ENCODE data around the gene GYS1.

Gene GYS1

GRCh38 chr19:49017666-49018351, 24.7 kb upstream of the GYS1 start:
- peak; percentile 19 for DNase-seq

- no peak for DNase-seq
These were observed 24.0 kb upstream of the GYS1 start, which contains the start of gene LHB for GRCh38 chr19:49017041-49017665. LHB (minus strand) TSS chr19:49017091; CDS start chr19:49017081, 10 bp downstream.

DNA sequence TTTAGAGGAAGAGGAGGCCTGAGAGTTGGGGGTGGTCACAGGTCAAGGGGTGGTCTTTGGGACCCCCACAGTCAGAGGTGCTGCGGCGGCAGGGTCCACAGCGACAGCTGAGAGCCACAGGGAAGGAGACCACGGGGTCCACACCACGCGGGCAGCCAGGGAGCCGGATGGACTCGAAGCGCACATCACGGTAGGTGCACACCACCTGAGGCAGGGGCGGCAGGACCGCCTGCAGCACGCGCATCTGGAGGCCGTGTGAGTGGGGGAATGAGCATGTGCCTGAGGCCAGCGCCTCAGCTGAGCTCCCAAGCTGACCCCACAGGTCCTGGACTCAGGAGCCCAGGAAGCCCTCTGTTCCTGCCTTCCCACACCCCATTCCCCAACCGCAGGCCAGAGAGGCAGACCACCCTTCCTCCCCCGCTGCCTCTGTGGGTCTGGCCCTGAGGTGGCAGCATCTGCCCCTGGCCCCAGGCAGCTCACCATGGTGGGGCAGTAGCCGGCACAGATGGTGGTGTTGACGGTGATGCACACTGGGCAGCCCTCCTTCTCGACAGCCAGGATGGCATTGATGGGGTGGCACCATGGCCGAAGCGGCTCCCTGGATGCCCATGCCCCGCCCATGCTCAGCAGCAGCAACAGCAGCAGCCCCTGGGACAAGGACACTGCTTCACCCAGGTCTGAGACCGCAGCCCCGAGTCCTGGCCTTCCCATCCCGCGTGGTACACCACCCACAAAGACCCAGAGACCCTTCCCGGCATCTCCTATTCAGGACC, 23.1 kb upstream of the GYS1 start:
- DNase-seq: no peak

DNA sequence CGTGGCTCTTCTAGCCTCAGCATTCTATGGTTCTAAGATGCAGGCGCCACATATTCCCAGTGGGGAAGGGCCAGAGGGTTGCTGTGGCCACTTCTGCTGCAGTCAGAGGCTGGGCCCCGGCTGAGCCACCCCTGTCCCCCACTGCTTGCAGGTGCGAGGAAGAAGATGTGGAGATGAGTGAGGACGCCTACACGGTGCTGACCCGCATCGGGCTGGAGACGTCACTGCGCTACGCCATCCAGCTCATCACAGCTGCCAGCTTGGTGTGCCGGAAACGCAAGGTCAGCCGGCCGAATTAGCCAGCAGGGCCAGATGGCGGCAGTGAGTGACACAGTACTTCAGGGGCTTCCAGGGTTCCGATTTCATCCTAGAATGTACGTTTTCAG, 21.8 kb upstream of the GYS1 start:
- DNase-seq: no peak

- no peak for DNase-seq
These were observed 21.2 kb upstream of the GYS1 start for GRCh38 chr19:49014123-49014869.

GRCh38 chr19:49011194-49011593, 18.1 kb upstream of the GYS1 start:
- DNase-seq: no peak

DNA sequence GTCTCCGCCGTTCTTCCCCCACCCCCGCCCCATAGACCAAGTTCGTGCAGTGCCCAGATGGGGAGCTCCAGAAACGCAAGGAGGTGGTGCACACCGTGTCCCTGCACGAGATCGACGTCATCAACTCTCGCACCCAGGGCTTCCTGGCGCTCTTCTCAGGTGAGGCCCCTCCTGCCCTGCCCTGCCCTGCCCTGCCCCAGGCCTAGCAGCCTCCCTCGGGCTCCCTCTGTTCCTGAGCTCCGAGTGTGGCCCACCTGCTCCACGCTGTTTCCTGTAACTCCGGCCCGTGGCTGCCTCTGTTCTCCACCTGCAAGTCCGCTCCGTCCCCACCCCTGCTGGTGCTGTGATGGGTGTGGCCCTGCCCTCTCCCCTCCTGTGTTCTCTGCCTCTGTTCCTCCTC, 17.3 kb upstream of the GYS1 start:
- DNase-seq: no peak

GRCh38 chr19:49009828-49010227, 16.7 kb upstream of the GYS1 start:
- DNase-seq: no peak

DNA sequence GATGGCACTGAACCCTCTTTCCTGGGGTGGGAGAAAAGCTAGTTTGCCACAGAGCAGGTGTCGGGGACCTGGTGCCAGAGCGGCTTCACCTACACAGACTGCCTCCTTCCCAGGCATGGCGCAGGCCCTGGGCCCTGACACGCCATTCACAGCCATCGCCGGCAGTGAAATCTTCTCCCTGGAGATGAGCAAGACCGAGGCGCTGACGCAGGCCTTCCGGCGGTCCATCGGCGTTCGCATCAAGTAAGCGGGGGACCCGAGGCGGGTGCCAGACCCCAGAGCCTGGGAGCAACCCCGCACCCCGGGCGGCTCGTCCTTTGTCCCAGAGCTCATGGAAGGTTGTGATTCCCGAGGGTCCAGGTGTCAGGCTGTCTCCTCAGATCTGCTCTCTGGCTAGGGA, 13.8 kb upstream of the GYS1 start:
- DNase-seq: no peak

DNA sequence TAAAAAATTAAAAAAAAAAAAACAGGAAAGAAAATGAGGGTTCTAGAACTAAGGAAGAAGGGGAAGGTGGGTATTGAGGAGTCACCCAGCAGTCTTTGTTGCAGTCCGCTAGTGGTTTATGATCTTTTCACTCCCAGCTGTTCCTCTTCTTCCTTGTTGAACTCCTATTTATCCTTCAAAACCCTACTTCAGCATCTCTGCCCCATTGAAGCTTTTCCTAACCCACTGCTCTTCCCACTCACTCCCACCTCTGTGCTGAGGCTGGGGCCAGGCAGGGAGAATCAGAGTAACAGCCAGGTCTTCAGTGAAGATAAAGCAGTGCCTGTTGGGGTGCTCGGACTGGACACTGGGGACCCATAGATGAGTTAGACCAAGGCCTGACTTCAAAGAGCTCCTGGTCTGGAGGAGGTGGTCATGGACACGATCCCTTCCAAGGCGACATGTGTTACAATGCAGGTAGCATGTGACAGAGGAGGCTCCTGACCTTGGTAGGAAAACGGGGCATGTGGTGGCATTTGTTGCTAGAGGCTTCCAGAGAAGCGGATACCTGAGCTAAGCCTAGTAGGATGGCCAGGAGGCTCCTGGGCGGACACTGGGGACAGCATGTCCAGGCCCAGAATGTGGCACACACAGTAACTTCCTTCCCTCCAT, 12.0 kb upstream of the GYS1 start:
- no peak for DNase-seq

GRCh38 chr19:49004133-49004532, 11.0 kb upstream of the GYS1 start:
- DNase-seq: no peak

- no peak for DNase-seq
These were observed 6.6 kb upstream of the GYS1 start for GRCh38 chr19:48999481-49000325.

GRCh38 chr19:48997972-48998371, 4.9 kb upstream of the GYS1 start:
- DNase-seq: peak; percentile 19

- DNase-seq: no peak
These were observed 902 bp upstream of the GYS1 start for GRCh38 chr19:48994035-48994386.

DNA sequence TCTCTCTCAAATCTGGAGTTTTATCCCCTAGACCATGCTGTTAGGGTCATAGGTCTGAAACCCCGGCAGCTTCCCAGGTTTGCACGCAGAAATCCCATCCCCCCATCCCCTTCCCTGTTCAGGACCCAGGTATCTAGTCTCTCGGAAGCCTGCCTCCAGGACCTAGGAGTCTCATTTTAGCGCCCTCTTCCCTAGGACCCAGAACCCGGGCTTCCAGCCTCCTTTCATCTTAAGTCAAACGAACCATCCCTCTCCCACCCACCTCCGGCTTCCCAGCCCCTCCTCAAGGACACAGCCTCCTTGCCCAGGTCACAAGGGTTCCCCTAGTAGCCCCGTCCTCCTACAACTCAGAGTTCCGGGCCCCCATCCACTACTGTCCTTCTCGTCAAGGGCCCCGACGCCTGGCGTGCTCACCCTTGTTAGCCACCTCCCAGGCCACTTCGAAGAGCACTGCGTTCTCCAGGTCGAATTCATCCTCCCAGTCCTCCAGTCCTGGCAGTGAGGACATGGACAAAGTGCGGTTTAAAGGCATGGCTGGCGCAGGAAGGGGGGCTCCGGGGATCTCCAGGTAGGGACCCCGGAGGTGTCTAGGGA, 431 bp downstream of the GYS1 start:
- DNase-seq: no peak

DNA sequence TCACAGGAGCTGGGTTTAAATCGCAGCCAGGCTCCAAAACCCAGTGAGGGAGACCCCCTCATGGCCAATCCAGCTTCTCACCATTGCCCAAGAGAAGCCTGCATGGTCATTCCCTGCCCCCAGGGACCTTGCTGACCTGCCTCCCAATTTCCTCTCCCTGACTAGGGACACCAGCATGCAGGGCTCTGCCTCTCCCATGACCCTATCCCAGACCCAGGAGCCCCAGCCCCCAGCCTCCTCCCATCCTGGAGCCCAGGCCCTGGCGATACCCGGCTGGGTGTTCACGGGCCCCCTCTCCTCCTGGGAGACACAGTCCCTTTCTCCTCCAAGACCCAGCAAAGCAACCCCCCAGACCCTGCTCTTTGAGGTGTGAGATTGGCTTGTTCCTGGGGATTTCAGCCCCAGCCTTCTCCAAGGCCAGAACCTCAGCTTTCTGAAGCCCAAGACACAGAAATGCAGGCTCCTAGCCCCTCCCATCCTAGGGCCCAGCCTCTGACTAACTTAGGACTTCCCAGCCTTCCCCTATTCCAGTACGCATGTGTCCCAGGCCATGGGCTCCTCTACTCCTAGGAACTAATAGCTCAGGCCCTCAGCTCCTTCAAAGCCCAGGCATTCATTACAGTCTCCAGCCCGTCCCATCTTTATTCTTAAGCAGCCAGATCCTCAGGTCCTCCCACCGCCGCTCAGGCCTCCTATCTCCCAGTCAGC, 1.1 kb downstream of the GYS1 start:
- no peak for DNase-seq

GRCh38 chr19:48991011-48991609, 2.0 kb downstream of the GYS1 start:
- DNase-seq: no peak

- no peak for DNase-seq
These were observed 2.7 kb downstream of the GYS1 start for GRCh38 chr19:48990400-48990799.

DNA sequence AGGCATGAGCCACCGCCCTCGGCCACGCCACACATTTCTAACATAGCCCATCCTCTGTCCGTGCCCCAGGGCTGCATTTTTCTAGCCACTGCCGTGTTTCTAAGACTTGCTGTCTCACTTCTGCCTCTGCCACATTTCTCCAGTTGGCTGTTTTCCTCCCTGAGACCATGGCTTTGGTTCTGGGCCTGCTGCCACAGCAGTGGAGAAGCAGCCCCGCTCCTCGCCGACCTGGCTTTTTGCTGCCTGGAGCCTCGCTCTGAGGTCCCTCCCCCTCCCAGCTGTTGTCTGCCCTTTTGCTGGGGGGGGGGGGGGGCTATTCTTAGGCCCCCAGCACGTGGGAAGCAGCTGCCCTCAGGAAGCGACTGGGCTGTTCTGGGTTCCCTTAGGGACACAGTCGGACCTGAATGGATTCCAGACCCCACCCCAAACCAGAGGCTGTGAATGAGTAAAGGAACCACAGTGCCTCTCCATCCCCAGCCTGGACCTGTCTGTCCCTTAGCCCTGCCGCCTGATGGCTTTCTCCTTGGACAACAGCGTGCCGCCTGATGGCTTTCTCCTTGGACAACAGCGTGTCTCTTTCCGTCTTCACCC, 3.3 kb downstream of the GYS1 start:
- no peak for DNase-seq

DNA sequence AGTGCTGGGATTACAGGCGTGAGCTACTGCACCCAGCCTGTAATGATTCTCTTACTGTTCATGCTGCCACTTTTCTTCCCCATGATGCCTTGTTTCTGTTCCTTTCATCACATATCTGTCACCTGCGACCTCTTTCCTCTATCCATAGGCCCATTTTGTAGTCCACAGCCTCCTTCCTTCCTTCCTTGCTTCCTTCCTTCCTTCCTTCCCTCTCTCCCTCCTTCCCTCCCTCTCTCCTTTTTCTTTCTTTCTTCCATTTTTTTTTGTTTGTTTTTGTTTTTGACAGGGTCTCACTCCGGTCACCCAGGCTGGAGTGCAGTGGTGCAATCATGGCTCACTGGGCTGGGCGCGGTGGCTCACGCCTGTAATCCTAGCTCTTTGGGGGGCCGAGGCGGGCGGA, 4.2 kb downstream of the GYS1 start:
- DNase-seq: no peak

All from NCI-H510A treated with DMSO at 0.1 percent for 48 hours (cell line).